Activated T-helper 2 cell treated with anti-CD3 and anti-CD28 coated beads, Interferon-gamma antibody, Interleukin-2, Interleukin-4, amounts not matched to agents 10 μg/mL and 5 μg/mL and 100 μg/mL, durations not matched to agents 14 hours and 24 hours and 36 hours (primary cell): ENCODE measurements around the gene CDK19. TPM values are rescaled to one million over a fixed set of nuclear protein-coding genes. Genes with fewer than 3 reads are reported as not detected.

Experiments used
- DNase-seq: peaks from one replicate; pipeline ENCODE4 v3.0.0; 2021; ENCODE audit warnings: low spot score
- H3K27ac Mint-ChIP-seq: one replicate; pipeline ENCODE4 v1.8.0; 2021; ENCODE audit warnings: mixed read lengths
- H3K27me3 Mint-ChIP-seq: one replicate; pipeline ENCODE4 v1.8.0; 2021; ENCODE audit warnings: low read depth, mixed read lengths
- H3K36me3 Mint-ChIP-seq: one replicate; pipeline ENCODE4 v1.8.0; 2021; ENCODE audit warnings: low read depth, mixed read lengths
- H3K4me1 Mint-ChIP-seq: one replicate; pipeline ENCODE4 v1.8.0; 2021; ENCODE audit warnings: low read depth, mixed read lengths
- H3K4me3 Mint-ChIP-seq: one replicate; pipeline ENCODE4 v1.8.0; 2021; ENCODE audit warnings: low read depth, mild to moderate bottlenecking, moderate library complexity, mixed read lengths
- H3K9me3 Mint-ChIP-seq: one replicate; pipeline ENCODE4 v1.8.0; 2021; ENCODE audit warnings: mixed read lengths
- intact Hi-C: fragments of 100-400 bp; cut with micrococcal nuclease; formaldehyde crosslinking; loops from one replicate; pipeline ENCODE4 v1.15.1; 2023
- total RNA-seq: library from RNA; stranded (reverse); gene quantifications from 2 replicates; pipeline ENCODE4 v1.2.3, GENCODE V29; 2022

Gene CDK19
- total RNA-seq, 1 donor from 2014 or later, result 22.6 TPM

DNA sequence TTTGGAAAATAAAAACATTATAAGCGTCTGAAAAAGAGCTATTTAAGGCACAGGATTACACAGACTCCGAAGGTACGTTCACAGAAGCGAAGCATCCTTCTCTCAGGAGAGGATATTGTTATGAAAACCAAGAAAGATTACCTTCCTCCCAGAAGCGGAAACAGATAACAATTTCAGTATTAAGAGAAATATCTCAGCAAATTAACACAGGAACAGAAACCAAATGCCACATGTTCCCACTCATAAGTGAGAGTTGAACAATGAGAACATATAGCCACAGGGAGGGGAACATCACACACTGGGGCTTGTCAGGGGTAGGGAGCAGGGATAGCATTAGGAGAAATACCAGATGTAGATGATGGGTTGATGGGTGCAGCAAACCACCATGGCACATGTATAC is 109.7 kb downstream of the CDK19 start:
- intact Hi-C loops, result no loop called here
- peaks cover 6% of the 10 kb centered on the region for H3K4me1 Mint-ChIP-seq
- no peak overlapping the region for H3K27ac Mint-ChIP-seq
- DNase-seq, result no peak
- peaks cover 14% of the 10 kb centered on the region for H3K36me3 Mint-ChIP-seq
- no peaks in the 10 kb centered on the region for H3K27me3 Mint-ChIP-seq
- no peak overlapping the region for H3K4me3 Mint-ChIP-seq
- H3K9me3 Mint-ChIP-seq, result no peaks in the 10 kb centered on the region

DNA sequence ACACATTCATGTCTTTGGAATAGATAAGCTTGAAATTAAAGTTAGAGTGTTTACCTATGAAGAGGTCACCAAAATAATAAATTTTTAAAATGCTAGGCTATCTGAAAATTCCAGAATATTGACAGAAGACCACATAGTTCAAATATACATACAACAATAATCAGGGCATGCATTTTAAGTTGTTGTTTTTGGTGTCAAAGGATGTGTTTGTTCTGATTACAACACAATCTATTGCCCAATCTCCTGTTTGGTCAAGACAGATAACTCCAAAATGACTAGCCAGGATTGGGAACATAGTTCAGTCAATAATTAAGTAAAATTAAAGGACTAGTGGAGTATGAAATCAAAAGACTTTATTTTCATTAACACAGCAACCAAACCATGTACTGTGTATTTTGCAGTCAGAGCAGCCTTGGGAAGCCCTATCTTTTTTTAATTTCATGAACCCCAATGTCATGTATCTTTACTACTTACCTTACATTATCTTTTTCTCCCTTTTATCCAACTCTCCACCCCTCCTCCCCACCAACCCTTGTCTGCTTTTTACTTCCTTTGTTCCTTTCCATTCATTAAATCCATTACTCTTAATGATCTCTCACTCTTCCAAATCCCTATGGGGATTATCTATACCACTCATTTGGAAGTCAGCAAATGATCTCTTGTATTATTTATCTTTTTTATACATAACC is 111.2 kb downstream of the CDK19 start:
- Mint-ChIP-seq H3K4me3 (no peak overlapping the region), H3K9me3 (no peaks in the 10 kb centered on the region), H3K27me3 (no peaks in the 10 kb centered on the region), H3K27ac (no peak overlapping the region), H3K36me3 (peaks cover 8% of the 10 kb centered on the region), H3K4me1 (peaks cover 6% of the 10 kb centered on the region)
- DNase-seq, result no peak
- intact Hi-C loops, result no loop called here

DNA sequence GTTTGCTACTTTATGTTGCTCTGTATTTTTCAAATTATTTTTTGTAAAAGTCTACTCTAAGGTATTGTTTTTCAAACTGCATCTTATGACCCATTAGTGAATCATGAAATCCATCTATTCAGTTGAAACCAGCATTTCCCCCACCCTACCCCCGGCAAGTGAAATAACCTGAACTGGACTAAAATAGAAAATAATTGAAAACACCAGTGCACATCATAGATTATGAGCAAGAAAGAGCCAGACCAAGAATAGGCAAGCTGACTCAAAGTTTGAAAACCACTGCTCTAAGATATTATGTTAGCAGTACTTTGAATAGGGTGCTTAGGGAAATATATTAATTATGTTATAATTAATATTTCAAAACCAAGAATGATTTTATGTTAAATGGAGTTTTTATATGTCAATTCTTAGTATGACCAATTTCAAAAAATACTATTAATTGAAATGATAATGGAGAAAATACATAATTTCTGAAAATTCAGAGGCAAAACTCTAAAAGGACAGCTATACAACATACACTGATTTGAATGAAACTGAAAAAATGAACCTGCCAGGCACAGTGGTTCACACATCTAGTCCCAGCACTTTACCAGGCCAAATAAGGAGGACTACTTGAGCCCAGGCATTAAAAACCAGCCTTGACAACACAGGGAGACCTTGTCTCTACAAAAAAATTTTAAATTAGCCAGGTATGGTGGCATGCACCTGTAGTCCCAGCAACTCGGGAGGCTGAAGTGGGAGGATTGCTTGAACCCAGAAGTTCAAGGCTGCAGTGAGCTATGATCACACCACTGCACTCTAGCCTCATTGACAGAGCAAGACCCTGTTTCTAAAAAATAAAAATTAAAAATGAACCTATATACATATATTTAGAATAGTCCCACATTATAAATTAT is 112.0 kb downstream of the CDK19 start:
- Mint-ChIP-seq H3K27ac (no peak overlapping the region), H3K9me3 (no peaks in the 10 kb centered on the region), H3K4me1 (peaks cover under 1% of the 10 kb centered on the region), H3K27me3 (no peaks in the 10 kb centered on the region), H3K4me3 (no peak overlapping the region), H3K36me3 (peaks cover 9% of the 10 kb centered on the region)
- no peak for DNase-seq
- intact Hi-C loops, result no loop called here

DNA sequence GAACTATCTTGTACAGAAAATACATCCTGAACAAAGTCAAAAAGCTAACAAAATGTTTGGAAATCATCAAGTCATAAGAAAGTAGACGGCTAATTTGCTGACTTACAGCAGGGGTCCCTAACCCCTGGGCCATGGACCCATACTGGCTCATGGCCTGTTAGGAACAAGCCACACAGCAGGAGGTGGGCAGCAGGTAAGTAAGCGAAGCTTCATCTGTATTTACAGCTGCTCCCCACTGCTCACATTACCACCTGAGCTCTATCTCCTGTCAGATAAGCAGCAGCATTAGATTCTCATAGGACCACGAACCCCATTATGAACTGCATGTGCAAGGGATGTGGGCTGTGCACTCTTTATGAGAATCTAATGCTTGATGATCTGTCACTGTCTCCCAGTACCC is 115.5 kb downstream of the CDK19 start:
- Mint-ChIP-seq H3K4me3 (no peak overlapping the region), H3K27me3 (no peaks in the 10 kb centered on the region), H3K36me3 (peaks cover 28% of the 10 kb centered on the region), H3K27ac (no peak overlapping the region), H3K9me3 (peaks cover 13% of the 10 kb centered on the region), H3K4me1 (no peaks in the 10 kb centered on the region)
- intact Hi-C loops, result no loop called here
- no peak for DNase-seq

DNA sequence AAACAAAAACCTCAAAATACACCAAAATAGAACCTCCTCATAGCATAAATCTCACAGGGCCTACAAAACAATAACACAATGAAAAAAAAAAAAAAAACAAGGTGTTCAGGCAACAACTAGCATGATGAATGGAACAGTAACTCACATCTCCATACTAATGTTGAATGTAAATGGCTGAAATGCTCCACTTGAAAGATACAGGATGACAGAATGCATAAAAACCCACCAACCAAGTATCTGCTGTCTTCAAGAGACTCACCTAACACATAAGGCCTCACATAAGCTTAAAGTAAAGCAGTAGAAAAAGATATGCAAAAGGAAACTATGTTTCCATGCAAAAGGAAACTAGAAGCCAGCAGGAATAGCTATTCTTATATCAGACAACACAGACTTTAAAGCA is 121.3 kb downstream of the CDK19 start:
- H3K27me3 Mint-ChIP-seq, result no peaks in the 10 kb centered on the region
- DNase-seq, result no peak
- H3K4me1 Mint-ChIP-seq, result peaks cover 5% of the 10 kb centered on the region
- H3K4me3 Mint-ChIP-seq, result no peak overlapping the region
- no peak overlapping the region for H3K27ac Mint-ChIP-seq
- intact Hi-C loops, result no loop called here
- peaks cover 36% of the 10 kb centered on the region for H3K36me3 Mint-ChIP-seq
- H3K9me3 Mint-ChIP-seq, result peaks cover 25% of the 10 kb centered on the region

DNA sequence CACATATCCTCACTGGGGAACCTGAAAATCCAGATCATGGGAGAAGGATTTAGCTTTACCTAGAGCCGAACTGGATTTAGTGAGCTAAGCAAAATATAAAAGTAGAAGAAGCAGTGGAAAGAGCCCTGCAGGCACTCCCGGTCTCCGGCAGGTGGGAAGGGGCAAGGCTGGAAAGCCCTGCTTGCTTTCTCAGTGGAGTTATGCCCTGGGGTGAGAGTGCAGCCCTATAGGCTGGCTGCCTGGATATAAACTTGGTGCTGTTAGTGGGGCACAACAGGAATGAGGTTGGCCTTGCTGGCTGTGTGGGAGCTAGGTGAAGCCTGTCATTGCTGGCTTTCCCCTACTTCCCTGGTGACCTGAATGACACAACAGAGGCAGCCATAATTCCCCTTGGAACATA is 122.0 kb downstream of the CDK19 start:
- no peak overlapping the region for H3K4me3 Mint-ChIP-seq
- DNase-seq, result no peak
- H3K4me1 Mint-ChIP-seq, result peaks cover 9% of the 10 kb centered on the region
- no peak overlapping the region for H3K27ac Mint-ChIP-seq
- peaks cover 25% of the 10 kb centered on the region for H3K9me3 Mint-ChIP-seq
- H3K36me3 Mint-ChIP-seq, result peaks cover 33% of the 10 kb centered on the region
- no peaks in the 10 kb centered on the region for H3K27me3 Mint-ChIP-seq
- intact Hi-C loops, result no loop called here

DNA sequence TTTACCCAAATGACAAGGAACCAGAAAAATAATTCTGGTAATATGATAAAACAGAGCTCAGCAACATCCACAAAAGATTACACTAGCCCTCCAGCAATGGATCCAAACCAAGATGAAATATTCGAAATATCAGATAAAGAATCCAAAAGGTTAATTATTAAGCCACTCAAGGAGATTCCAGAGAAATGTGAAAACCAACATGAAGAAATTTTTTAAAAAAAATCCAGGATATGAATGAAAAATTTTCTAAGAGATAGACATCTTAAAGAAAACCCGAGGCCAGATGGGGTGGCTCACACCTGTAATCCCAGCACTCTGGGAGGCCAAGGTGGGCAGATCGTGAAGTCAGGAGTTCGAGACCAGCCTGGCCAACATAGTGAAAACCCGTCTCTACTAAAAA is 124.4 kb downstream of the CDK19 start:
- H3K36me3 Mint-ChIP-seq, result peaks cover 17% of the 10 kb centered on the region
- H3K27me3 Mint-ChIP-seq, result no peaks in the 10 kb centered on the region
- H3K4me3 Mint-ChIP-seq, result no peak overlapping the region
- no peak overlapping the region for H3K27ac Mint-ChIP-seq
- H3K9me3 Mint-ChIP-seq, result peaks cover 20% of the 10 kb centered on the region
- no peak for DNase-seq
- intact Hi-C loops, result no loop called here
- H3K4me1 Mint-ChIP-seq, result peaks cover 20% of the 10 kb centered on the region

DNA sequence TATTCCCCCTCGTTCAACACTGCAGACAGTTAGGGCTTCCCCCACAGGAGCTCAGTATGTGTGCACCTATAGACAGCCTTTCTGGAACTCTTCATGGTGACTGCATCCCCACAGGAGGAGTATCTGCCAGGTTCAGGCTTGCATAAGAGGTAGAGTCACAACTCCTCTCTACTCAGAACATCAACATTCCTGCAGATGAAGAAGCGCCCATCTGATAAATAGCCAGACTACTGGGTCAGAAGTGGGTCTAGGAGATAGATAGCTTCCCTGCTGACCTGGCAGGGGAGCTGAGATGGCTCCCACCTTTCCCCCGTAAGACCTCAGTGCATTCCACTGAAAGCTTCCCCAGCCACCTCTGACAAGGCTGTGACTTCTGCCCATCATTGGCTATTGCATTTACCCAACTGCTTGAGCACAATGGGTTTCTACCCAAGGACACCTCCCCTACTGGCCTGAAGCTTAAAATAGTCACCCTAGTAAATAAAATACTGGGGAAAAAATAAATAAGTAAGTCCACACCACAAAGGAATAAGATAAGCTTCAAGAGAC is 125.1 kb downstream of the CDK19 start:
- intact Hi-C loops, result no loop called here
- Mint-ChIP-seq H3K9me3 (peaks cover 16% of the 10 kb centered on the region), H3K27ac (no peak overlapping the region), H3K4me1 (peaks cover 25% of the 10 kb centered on the region), H3K36me3 (peaks cover 12% of the 10 kb centered on the region), H3K4me3 (no peak overlapping the region), H3K27me3 (no peaks in the 10 kb centered on the region)
- DNase-seq, result no peak

DNA sequence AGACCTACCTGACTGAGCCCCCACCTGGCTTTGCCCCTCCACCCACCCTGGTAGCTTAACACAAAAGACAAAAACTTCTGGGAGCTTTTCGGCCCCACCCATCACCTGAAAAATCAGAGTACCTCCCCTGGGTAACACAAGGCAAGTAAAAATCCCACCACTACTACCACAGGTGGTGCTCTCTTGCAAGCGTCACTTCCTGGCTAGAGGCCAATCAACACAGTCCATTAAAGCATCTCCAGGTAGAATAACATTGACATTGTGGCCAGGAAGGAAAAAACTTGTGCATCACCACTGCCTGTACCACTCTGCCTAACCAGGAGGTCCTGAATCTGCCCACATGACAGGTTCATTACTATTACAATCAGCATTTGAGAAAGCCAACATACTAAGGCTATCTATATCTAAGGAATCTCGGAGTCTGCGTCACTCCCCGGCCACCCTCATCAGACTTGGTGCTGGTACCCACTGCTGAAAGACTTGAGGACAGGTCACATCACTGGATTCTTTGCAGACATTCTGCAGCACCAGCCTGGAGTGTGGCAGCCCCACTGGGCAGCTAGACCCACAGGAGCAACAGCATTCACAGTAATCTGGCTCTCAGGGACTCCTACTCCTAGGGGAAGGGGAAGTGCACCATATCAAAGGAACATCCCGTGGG is 125.9 kb downstream of the CDK19 start:
- Mint-ChIP-seq H3K27ac (no peak overlapping the region), H3K4me3 (no peak overlapping the region), H3K36me3 (peaks cover 7% of the 10 kb centered on the region), H3K27me3 (no peaks in the 10 kb centered on the region), H3K4me1 (peaks cover 26% of the 10 kb centered on the region), H3K9me3 (peaks cover 8% of the 10 kb centered on the region)
- intact Hi-C loops, result no loop called here
- DNase-seq, result no peak

DNA sequence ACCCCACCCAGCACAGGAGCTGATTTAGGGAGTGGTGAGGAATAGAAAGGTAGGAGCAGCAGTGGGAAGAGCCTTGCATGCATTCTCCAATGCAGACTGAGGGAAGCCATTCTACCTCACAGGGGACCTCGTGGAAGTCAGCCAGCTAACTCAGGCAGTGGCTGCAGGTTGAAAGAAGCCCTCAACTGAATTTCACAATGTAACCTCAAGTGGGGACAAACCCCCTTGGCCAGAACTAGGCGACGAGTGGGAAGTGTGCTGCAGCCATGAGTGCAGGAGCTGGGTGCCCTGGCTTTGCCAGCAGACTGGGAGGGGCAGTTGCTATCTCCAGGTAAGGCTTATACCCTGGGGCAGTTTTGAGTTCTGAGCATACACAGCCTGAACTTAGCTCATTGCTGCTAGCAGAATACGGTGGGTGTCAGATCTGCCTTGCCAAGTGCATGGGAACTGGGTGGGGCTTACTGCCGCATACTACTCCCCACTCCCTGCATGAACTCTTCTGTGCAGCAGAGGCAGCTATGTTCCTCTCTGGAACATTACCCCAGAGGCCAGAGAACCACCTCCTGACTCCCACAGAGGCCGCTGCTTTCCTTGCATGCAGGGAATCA is 126.5 kb downstream of the CDK19 start:
- peaks cover 6% of the 10 kb centered on the region for H3K36me3 Mint-ChIP-seq
- H3K4me3 Mint-ChIP-seq, result no peak overlapping the region
- H3K4me1 Mint-ChIP-seq, result peaks cover 27% of the 10 kb centered on the region
- H3K27ac Mint-ChIP-seq, result no peak overlapping the region
- intact Hi-C loops, result no loop called here
- no peaks in the 10 kb centered on the region for H3K27me3 Mint-ChIP-seq
- DNase-seq, result no peak
- peaks cover 2% of the 10 kb centered on the region for H3K9me3 Mint-ChIP-seq

DNA sequence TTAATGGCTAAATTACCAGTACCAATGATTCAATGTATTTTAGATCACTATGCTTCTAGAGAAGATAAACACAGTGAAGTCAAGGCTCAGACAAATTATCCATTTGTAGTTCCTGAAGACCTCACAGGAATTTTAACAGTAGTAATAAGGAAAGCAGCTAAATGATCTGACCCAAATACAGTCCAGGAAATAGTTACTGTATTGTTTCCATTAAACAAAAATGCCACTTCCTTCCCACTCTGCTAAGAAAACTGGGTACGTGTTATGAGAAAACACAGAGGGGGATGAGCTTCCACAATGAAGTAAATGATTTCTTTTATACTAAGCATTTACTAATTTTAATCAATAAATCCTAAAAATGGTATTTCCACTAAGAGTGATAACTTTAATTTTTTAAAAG is 127.9 kb downstream of the CDK19 start:
- H3K27ac Mint-ChIP-seq, result no peak overlapping the region
- no peak for DNase-seq
- intact Hi-C loops, result no loop called here
- no peaks in the 10 kb centered on the region for H3K27me3 Mint-ChIP-seq
- peaks cover 3% of the 10 kb centered on the region for H3K36me3 Mint-ChIP-seq
- no peaks in the 10 kb centered on the region for H3K9me3 Mint-ChIP-seq
- H3K4me3 Mint-ChIP-seq, result no peak overlapping the region
- peaks cover 30% of the 10 kb centered on the region for H3K4me1 Mint-ChIP-seq

DNA sequence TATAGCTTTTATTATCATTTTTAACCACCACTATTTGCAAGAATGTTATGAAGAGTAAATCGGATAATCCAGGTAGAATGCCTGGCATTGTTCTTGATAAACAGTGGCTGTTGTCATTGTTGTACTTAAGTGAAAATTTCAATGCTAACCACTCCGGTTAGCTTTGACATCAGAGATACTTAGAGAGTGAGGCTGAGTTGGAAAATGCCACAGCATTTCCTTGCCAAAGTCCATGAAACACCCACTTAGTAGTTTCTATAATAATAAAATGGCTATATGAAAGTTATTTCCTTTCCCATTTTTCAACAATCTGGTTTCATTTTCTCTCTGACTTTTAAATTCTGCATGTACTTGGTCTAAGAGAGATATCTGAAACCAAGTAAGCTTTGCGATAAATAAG is 132.0 kb downstream of the CDK19 start:
- H3K36me3 Mint-ChIP-seq, result no peaks in the 10 kb centered on the region
- no peaks in the 10 kb centered on the region for H3K27me3 Mint-ChIP-seq
- intact Hi-C loops, result loop anchor here (2.0 kb wide), 2 partner anchors 132 to 154 kb away; partner anchors contain the start of gene CDK19
- DNase-seq, result no peak
- H3K9me3 Mint-ChIP-seq, result no peaks in the 10 kb centered on the region
- peaks cover 30% of the 10 kb centered on the region for H3K4me1 Mint-ChIP-seq
- H3K27ac Mint-ChIP-seq, result no peak overlapping the region
- H3K4me3 Mint-ChIP-seq, result no peak overlapping the region
